CD4-positive, alpha-beta T cell treated with Interferon alpha-2 for 1 hour (primary cell): Measurements from ENCODE around the gene BCL11B.

Experiments used
- DNase-seq, 2 donors: peaks; one replicate each; pipeline ENCODE4 v3.0.0-alpha.2; 2020 to 2022

Gene BCL11B

DNA sequence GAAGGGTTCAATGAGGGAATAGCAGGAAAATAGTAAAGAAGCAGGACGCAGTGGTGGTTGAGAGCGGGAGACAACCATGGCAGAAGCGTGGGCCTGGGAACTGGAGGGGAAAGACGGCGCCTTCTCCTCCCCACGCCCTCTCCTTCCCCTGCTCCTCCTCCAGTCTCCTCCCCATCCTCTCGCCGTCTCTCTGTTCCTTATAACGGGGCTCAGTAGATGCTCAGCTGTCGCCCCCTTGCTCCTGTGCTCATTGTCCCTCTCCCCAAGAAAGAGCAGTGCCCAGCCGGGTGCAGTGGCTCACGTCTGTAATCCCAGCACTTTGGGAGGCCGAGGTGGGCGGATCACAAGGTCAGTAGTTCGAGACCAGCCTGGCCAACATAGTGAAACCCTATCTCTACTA lies 142.0 kb downstream of the BCL11B start:
- no peak for DNase-seq

DNA sequence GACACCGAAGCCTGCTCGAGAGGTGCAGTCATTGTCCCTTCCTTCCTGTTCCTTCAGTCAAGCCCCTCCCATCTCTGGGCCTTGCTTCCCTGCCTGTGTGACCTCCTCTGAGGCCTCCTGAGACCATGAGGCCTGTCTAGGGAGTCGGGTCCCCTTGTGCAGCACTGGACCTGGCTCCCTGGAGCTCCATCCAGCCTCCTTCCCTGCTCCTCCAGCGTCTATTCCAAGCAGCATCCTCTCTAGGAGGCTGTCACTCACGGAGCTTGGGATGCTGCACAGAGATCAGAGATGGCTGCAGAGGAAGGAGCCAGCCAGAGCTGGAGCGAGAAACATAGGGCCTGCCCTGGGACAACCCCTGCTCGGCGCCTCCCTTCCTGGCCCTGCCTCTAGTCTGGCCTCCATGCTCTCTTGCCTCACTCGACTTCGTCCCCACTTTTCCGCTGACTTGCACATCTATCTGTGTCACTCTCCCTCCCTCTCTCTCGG lies 142.7 kb downstream of the BCL11B start:
- DNase-seq, result no peak

DNA sequence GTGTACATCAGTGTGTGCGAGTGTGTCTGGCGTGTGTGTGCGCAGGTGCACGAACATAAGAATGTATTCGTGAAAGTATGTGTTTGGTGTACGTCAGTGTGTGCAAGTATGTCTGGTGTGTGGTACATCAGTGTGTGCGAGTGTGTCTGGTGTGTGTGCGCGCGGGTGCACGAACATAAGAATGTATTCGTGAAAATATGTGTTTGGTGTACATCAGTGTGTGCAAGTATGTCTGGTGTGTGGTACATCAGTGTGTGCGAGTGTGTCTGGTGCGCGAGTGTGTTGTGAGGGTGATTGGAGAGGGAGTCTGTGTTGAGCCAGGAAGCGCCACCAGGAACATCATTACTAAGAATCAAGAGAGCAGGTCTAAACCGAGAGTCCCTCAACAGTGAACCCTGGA lies 143.8 kb downstream of the BCL11B start:
- DNase-seq, result no peak

DNA sequence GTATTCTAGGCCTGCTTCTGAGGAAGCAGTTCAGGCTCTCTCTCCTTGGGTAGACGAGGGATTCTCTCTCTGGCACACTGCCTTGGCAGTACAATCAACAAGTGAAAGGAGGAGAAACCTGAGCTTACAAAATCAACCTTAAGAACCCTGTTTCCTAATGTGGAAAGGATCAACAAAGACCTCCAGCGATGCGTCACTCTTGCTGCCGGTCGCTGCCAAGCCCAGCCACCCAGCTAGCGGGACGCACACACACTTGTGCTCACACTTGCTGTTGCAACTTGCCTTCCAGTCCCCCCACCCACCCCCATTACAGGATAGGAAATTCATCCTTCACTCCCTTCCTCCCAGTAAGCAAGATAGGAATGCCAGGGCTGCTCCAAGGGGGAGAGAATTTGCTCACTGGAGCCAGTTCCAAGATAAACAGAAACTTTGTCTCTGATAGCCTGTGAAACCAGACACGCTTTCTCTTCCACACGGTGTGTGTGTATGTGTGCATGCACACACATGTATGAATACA lies 144.3 kb downstream of the BCL11B start:
- no peak for DNase-seq

DNA sequence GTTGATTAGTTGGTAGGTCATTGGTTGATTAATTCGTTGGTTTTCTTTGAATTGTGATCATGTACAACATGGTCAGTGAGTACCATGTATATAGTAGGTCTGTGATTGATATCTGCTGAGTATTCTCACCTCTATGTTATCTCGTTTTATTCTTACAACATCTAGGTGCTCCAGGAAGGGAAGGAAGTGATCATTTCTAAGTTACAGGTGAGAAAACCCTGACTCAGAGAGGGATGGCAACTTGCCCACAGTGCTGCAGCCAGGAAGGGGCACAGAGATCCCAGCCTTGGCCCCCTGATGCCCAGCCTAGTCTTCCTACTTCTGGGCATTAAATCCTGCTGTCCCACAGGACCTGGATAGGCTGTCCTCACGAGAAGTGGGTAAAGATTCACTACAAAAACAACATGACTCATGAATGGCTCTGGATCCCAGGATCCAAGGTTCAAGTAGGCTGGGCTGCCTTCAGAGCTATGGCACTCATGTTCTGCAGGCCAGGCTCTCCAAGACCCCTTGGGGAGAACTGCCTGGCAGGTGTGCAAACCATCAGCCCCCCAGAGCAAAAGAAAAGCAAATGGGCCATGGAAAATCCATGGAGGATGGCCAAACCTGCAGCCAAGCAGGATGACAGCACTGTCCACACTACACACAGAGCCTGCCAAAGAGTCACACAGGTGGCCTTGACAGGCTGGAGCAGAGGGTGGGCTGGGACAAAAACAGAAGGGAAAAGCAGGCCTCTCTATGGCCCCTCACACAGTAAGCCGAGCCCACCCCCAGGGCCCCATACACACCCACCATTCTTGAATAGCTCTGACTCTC lies 146.2 kb downstream of the BCL11B start:
- DNase-seq, result no peak

DNA sequence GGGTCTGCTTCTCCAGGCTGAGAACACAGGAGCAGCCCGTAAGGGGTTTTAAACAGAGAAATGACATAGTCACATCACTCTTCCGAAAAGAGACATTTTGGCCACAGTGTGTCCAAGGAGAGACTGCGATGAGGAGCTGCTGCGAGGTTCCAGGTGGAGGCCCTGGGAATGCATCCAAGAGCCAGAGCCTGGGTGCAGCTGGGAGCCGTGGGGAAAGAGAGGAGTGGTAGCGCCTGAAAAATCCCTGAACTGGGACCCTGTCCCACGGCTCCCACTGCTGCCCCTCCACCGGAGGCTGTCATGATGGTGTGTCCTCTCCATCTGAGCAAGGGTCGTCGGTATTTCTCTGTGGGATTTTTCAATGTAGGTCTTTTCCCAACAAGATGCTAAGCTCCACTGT lies 146.9 kb downstream of the BCL11B start:
- DNase-seq, result no peak

DNA sequence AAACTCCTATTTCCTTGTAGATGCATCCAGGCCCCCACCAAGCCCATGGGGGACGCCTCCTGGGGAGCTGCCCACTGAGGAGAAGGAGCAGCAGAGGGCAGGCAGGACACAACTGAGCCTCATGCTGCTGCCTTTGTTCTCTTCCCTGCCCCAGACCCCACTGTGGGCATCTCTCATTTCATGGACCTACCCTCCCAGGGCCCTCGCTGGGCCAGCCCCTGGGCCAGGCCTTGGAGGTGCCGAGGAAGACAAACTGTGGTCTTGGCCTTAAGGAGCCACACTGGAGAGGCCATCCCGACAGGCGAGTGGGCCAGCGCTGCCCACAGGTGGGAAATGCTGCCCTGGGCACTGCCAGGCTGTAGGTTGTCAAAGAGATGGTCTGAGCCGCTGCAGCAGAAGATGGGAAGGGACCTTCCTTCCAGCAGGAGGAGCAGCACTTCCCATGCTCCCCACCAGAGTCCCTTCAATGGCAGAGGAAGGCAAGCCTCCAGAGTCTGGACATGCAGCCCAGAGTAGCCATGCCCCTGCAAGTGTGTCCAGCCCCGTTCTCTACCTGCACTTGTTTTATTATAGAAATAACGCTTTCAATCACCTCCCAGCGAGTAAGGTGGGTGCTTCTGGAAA lies 147.4 kb downstream of the BCL11B start:
- no peak for DNase-seq

DNA sequence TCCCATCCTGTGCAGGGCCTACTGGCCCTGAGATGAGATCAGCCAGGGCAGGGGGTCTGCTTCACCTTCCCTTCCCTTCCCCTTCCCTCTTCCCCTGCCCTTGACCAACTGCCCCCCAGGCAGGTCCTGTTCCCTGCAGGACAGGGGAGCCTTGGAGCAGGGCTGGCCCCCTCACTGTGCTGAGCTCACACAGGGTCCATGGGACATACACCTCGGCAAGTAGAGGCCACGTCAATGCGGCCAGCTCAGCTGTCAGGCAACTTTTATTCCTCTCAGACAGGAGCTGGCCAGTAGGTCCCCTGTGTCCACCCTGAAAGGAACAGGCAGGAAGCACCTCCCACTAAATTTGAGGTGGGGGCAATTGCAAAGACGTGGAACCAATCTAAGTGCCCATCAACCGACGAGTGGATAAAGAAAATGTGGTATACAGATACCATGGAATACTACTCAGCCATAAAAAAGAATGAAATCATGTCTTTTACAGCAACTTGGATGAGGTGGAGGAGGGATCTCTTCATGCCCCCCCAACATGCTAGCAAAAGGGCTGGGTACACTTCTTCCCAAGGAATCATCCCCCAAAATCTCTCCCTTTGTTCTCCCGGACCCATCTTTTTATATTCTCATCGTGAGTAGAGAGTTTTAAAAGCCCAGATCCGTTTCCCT lies 148.7 kb downstream of the BCL11B start:
- DNase-seq, result no peak

DNA sequence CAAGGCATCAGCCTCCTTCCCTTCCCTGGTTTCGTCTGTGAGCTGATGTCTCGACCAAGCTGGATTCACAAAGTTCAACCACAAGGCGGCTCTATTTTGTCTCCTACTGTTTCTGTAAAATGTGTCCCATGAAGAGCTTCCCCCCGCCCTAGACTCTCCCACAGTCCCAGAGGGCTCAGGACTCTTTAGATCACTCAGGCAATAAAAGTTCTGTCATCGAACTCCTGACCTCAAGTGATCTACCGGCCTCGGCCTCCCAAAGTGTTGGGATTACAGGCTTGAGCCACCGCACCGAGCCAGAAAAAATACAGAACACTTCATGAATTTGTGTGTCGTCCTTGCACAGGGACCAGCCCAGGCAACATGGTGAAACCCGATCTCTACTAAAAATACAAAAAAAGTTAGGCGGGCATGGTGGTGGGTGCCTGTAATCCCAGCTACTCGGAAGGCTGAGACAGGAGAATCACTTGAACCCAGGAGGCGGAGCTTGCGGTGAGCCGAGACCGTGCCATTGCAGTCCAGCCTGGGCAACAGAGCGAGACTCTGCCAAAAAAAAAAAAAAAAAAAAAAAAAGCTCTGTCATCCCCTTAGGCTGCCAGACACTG lies 149.4 kb downstream of the BCL11B start:
- DNase-seq, result no peak

DNA sequence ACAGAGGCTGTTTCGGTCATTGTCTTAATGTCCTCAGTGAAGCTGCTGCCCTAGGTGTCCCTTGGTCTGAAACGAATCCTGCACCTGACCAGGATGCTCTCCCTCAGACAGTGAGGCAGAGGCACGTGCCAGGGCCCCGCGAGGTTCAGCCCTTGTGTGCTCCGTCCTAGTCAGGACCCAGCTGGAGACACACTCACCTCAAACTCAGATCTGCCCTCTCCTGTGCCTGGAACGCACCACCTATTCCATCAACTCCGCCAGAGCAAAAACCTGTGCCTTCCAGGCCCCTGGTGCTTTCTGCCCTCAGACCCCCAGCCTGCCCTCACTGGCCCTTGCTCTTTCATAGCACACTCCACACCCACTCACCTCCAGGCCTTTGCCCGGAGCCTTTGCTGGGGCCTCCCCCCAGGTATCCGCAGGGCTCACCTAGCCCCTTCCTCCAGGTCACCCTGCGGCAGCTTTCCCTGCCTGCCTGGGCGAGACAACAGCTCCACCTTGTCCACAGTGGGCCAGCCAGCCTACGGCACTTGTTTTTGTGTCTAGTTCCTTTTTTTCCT lies 150.6 kb downstream of the BCL11B start:
- DNase-seq, result no peak

DNA sequence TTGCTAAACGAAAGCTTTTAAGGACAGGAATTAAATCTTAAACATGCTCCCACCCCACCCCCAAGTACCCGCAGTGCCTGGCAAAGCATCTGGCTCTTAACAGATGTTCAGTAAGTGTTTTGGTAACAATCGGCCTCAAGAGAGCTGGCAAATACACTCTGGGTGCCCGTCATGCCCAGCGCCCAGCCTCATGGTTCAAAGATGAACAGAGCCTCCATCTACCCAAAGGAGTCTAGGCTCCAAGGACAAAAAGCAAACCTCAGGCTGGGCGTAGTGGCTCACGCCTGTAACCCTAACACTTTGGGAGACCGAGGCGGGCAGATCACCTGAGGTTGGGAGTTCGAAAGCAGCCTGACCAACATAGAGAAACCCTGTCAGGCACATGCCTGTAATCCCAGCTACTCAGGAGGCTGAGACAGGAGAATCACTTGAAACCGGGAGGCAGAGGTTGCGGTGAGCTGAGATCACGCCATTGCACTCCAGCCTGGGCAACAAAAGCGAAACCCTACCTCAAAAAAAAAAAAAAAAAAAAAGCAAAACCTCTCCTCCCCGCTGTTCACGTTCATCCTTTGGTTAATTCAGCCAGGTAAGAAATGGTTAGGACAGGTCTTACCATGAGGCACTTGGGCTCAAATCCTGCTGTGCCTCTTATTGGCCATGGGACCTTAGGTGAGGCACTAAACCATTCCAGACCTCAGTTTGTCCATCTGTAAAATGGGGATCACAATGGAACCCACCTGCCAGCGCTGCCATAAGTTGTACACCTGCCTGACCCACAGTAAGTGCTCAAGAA lies 151.3 kb downstream of the BCL11B start:
- no peak for DNase-seq

DNA sequence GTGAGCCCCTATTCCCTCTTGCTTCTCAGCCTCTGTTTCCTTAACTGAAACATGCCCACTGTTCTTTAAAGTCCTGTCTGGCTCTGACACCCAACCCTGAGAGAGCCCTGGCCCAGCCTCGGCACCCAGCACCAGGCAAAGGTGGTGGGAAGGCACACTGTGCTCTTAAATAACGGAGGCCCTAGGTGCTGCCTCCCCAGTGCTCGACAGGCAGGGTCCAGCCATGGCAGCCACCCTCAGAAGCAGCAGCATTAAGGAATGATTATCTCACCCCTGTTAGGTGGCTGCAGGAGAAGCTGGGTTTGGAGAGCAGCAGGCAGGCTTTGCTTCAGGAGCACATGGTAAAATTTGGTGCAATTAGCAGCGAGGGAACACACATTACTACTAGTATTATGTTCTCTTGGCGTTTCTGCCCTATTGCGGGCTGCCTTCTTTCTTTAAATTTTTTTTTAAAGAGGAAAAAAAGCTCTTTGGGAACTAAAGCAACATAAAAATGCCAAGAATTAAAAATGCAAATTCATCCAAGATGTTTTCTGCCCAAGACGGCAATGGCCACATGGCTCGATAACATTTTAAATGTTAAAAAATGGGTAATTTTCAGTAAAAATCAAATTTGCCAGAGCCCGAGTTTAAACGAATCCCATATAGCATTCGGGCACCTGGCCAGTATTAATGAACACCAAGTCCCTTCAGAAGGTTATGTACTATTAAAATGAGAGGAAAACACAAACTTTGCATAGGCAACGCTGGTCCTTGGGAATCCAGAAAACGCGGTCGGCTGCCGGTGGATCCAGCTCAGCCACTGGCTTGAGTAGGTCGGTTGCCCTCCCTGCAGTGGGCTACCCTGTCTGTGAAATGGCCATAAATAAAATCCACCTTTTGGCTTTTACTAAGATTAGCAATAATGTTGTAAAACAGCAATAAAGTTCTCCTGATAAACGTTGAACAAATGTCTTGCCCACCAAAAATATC lies 152.2 kb downstream of the BCL11B start:
- no peak for DNase-seq
